Cardiac muscle cell (in vitro differentiated cells and primary cell): ENCODE results near the gene OR52E4. TPM values are rescaled to one million over a fixed set of nuclear protein-coding genes. Genes with fewer than 3 reads are reported as not detected.

Experiments
- DNase-seq, 2 donors: peaks; one replicate each; pipeline versions ENCODE4 v3.0.0 to v3.0.0-alpha.2; 2010 to 2017; ENCODE audit warnings: low read depth in 1 of 2, low spot score in 1 of 2
- H3K27ac ChIP-seq: fragments of 200-600 bp; sonication (generic); 2 replicates; pipeline ENCODE4 v1.5.1; 2016
- H3K27me3 ChIP-seq: fragments of 200-600 bp; sonication (generic); 2 replicates; pipeline ENCODE4 v1.6.0; 2016; ENCODE audit warnings: control low read depth
- H3K36me3 ChIP-seq: fragments of 200-600 bp; sonication (generic); 2 replicates; pipeline ENCODE4 v1.5.1; 2016; ENCODE audit warnings: control low read depth
- H3K4me1 ChIP-seq: fragments of 200-600 bp; sonication (generic); 2 replicates; pipeline ENCODE4 v1.8.1; 2017; ENCODE audit warnings: low read depth, mild to moderate bottlenecking, mixed run types
- H3K4me3 ChIP-seq: fragments of 200-600 bp; sonication (generic); 2 replicates; pipeline ENCODE4 v1.5.1; 2016; ENCODE audit warnings: mild to moderate bottlenecking
- H3K9me3 ChIP-seq: fragments of 200-600 bp; sonication (generic); 2 replicates; pipeline ENCODE4 v1.5.1; 2017; ENCODE audit warnings: low read depth, mild to moderate bottlenecking, control low read depth
- polyA plus RNA-seq: library from polyadenylated mRNA; unstranded; fragments of >200 nt; fragmentation: Nextera tagmentation; extraction: Ambion mirVana; gene quantifications from 2 replicates; pipeline ENCODE4 v1.2.1, GENCODE V29; 2016
- total RNA-seq: library from RNA; depleted of rRNA; stranded (reverse); fragments of >200 nt; gene quantifications from 2 replicates; pipeline ENCODE4 v1.2.3, GENCODE V29; 2016
- TF ChIP-seq, protein P1 (sequence below): IDR thresholded peaks from 2 replicates; pipeline ENCODE4 v1.5.1; 2012; ENCODE audit warnings: low read depth, mild to moderate bottlenecking, low read length

OR52E4 gene
- total and polyA plus RNA-seq, 2 experiments from 2014 or later = not detected

DNA sequence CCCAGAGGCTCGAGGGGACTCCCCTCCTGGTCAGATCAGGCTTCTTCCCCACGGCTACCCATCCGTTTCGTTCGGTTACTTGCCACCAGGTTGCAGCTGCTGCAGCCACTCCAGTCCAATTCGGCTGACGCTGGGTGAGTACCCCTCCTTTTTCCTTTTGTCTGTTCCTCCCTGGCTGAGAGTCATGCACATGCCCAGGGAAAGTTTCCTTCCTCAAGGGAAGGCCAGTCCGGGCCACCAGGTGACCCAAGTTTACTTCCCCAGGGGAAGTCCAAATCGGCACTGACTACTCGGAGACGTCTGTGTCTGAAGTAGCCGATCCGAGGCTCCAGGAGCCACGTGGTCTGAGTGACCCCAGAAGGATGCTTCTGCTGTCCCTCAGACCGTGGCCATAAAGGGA is 48.4 kb downstream of the OR52E4 start:
- TF ChIP-seq, protein P1, sequence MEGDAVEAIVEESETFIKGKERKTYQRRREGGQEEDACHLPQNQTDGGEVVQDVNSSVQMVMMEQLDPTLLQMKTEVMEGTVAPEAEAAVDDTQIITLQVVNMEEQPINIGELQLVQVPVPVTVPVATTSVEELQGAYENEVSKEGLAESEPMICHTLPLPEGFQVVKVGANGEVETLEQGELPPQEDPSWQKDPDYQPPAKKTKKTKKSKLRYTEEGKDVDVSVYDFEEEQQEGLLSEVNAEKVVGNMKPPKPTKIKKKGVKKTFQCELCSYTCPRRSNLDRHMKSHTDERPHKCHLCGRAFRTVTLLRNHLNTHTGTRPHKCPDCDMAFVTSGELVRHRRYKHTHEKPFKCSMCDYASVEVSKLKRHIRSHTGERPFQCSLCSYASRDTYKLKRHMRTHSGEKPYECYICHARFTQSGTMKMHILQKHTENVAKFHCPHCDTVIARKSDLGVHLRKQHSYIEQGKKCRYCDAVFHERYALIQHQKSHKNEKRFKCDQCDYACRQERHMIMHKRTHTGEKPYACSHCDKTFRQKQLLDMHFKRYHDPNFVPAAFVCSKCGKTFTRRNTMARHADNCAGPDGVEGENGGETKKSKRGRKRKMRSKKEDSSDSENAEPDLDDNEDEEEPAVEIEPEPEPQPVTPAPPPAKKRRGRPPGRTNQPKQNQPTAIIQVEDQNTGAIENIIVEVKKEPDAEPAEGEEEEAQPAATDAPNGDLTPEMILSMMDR = no peak
- DNase-seq = no peak
- no peaks in the 10 kb centered on the region for H3K27me3 ChIP-seq
- no peaks in the 10 kb centered on the region for H3K4me1 ChIP-seq
- H3K36me3 ChIP-seq = no peaks in the 10 kb centered on the region
- H3K9me3 ChIP-seq = no peaks in the 10 kb centered on the region
- H3K27ac ChIP-seq = no peak overlapping the region
- no peak overlapping the region for H3K4me3 ChIP-seq

DNA sequence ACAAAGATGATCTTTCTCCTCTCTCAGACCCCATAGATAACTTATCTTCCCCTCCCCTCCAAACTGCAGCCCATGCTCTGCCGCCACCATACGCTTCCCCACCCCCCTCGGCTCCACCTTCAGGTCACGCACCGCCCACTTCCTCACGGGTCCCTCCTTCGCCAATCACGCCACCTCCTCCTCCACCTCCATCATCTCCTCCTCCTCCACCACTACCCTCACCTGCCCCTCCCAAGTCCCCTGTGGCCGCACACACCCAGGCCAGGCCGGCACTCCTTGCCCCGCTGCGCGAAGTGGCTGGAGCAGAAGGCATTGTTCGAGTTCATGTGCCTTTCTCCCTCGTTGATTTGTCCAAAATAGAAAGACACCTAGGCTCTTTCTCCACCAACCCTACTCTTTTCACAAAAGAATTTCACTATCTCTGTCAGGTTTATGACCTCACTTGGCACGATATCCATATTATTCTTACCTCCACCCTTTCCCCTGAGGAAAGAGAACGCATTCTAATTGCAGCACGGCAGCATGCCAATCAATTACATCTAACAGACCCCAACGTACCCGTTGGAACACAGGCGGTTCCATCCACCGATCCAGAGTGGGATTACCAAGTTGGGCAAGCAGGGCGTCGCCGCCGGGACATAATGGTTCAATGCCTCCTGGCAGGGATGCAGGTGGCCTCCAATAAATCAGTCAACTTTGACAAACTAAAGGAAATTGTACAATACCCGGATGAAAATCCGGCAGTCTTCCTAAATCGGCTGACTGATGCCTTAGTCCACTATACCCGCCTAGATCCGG is 49.3 kb downstream of the OR52E4 start:
- H3K27me3 ChIP-seq = no peaks in the 10 kb centered on the region
- TF ChIP-seq, protein P1 = no peak
- no peaks in the 10 kb centered on the region for H3K4me1 ChIP-seq
- no peak for DNase-seq
- H3K27ac ChIP-seq = no peak overlapping the region
- no peak overlapping the region for H3K4me3 ChIP-seq
- H3K36me3 ChIP-seq = no peaks in the 10 kb centered on the region
- no peaks in the 10 kb centered on the region for H3K9me3 ChIP-seq

DNA sequence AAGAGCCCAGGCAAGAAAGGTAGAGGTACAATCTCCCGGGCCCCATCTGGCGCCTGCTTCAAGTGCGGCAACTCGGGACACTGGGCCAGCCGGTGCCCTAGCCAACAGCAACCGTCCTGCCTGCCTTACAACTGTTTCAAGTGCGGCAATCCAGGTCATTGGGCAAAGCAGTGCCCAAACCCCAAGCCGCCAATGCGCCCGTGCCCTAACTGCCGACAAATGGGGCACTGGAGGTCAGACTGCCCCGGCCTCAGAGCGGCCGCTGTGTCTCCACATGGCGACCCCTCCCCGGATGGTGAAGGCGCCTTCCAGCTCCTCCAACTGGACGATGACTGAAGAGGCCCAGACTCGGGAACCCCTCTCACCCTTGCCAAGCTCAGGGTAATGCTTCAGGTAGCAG is 50.2 kb downstream of the OR52E4 start:
- Histone ChIP-seq H3K4me3 (no peak overlapping the region), H3K27me3 (no peaks in the 10 kb centered on the region), H3K9me3 (no peaks in the 10 kb centered on the region), H3K27ac (no peak overlapping the region), H3K4me1 (no peaks in the 10 kb centered on the region), H3K36me3 (no peaks in the 10 kb centered on the region)
- DNase-seq = no peak
- TF ChIP-seq, protein P1 = no peak

DNA sequence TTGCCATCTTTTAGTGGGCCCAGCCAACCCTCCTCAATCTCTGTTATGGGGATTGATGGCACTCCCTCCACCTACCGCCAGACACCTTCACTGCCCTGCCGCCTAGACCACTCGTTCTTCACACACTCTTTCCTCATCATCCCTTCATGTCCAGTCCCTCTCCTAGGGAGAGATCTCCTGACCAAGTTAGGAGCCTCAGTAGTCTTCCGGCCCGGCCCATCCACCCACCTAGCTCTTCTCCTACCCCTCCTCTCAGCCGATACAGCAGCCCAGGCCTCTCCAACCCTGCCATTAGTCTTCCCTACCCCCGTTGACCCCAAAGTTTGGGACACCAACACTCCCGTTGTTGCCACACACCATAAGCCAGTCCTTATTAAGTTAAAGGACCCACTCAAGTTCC is 50.6 kb downstream of the OR52E4 start:
- no peaks in the 10 kb centered on the region for H3K9me3 ChIP-seq
- no peak for DNase-seq
- H3K4me3 ChIP-seq = no peak overlapping the region
- no peak overlapping the region for H3K27ac ChIP-seq
- TF ChIP-seq, protein P1 = no peak
- H3K27me3 ChIP-seq = no peaks in the 10 kb centered on the region
- no peaks in the 10 kb centered on the region for H3K36me3 ChIP-seq
- H3K4me1 ChIP-seq = no peaks in the 10 kb centered on the region

DNA sequence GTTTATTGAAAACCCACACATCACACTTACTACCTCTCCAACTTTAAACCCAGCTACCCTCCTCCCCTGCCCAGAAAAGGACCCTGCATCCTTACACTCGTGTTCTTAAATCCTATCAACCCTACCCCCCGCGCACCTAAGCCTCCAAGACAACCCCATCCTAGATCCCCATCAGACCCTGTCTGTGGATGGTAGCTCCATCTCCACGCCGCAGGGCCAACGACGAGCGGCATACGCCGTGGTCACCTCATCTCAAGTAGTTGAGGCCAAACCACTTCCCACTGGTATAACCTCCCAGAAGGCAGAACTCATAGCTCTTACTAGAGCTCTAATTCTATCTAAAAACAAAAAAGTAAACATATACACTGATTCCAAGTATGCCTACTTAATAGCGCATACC is 52.2 kb downstream of the OR52E4 start:
- Histone ChIP-seq H3K27ac (no peak overlapping the region), H3K36me3 (no peaks in the 10 kb centered on the region), H3K27me3 (no peaks in the 10 kb centered on the region), H3K9me3 (no peaks in the 10 kb centered on the region), H3K4me1 (no peaks in the 10 kb centered on the region), H3K4me3 (no peak overlapping the region)
- DNase-seq = no peak
- TF ChIP-seq, protein P1 = no peak
